ENCODE measurements around the gene ZNF44.

ZNF44 gene

GRCh38 chr19:12294249-12295158, at the start of gene ZNF44:
Gene ZNF44 (minus strand): TSS chr19:12294883. CDS start chr19:12294694, 189 bp downstream.
- TF ChIP-seq ZFX (IDR thresholded peaks at IDR 0.05) (peak; percentile 71; the same call in 1 of the 2 replicates), CTCF (conservative IDR thresholded peaks at IDR 0.05) (no peak)
- peak within 1 kb of the TSS; percentile 97 for H3K27ac ChIP-seq

- no peak for TF ChIP-seq CTCF (conservative IDR thresholded peaks at IDR 0.05)
- no peak for TF ChIP-seq ZFX (IDR thresholded peaks at IDR 0.05)
- H3K27ac ChIP-seq, result peak within 1 kb of the TSS; percentile 74
Observed at GRCh38 chr19:12333162-12334159, 38.8 kb upstream of the ZNF44 start, which contains the start of gene ZNF563. Gene ZNF563 (minus strand): TSS chr19:12333633. CDS start chr19:12333482, 151 bp downstream.

- no peak for TF ChIP-seq ZFX (IDR thresholded peaks at IDR 0.05)
- no peak for TF ChIP-seq CTCF (conservative IDR thresholded peaks at IDR 0.05)
- no peak overlapping the region for H3K27ac ChIP-seq
Observed at GRCh38 chr19:12331211-12331941, 36.7 kb upstream of the ZNF44 start.

- no peak overlapping the region for H3K27ac ChIP-seq
- TF ChIP-seq ZFX (IDR thresholded peaks at IDR 0.05) (no peak), CTCF (conservative IDR thresholded peaks at IDR 0.05) (no peak)
Observed at GRCh38 chr19:12330340-12330739, 35.7 kb upstream of the ZNF44 start.

GRCh38 chr19:12325690-12326089, 31.0 kb upstream of the ZNF44 start:
- no peak for TF ChIP-seq CTCF (conservative IDR thresholded peaks at IDR 0.05)
- TF ChIP-seq ZFX (IDR thresholded peaks at IDR 0.05), result no peak
- no peak overlapping the region for H3K27ac ChIP-seq

GRCh38 chr19:12318782-12319413, 24.2 kb upstream of the ZNF44 start:
- no peak overlapping the region for H3K27ac ChIP-seq
- TF ChIP-seq CTCF (conservative IDR thresholded peaks at IDR 0.05) (no peak), ZFX (IDR thresholded peaks at IDR 0.05) (no peak)

Measured in C4-2B (cell line).